HG03095 (cell line): ENCODE measurements around the gene ADAM11.

ENCODE experiments used
- ATAC-seq: cut with Tn5 transposase; IDR thresholded peaks from one replicate; pipeline ENCODE4 v1.9.1; 2021; ENCODE audit warnings: moderate library complexity; ENCODE audit not compliant: unreplicated experiment

Gene ADAM11

DNA sequence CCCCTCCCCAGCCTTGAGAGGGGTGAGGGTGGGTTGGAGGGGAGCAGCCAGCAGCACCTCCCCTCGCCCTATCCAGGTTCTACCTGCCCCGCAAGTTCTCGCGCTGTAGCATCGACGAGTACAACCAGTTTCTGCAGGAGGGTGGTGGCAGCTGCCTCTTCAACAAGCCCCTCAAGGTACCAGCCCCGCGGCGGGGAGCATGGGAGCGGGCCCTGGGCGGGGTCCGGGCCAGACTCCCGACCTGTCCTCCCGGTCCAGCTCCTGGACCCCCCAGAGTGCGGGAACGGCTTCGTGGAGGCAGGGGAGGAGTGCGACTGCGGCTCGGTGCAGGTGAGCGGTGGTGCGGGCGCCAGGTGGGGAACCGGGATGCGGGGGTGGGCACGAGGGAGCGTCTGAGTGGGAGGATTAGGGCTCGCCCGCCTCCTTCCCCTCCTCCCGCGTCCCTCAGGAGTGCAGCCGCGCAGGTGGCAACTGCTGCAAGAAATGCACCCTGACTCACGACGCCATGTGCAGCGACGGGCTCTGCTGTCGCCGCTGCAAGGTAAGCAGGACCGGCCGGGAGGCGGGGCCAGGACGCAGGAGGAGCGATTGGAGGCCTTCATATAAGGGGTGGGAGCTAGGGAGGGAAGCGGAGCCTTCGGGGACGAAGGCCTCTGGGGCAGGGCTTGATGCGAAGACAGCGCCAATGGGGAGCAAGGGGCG is 16.5 kb downstream of the ADAM11 start:
- ATAC-seq: peak; percentile 82

DNA sequence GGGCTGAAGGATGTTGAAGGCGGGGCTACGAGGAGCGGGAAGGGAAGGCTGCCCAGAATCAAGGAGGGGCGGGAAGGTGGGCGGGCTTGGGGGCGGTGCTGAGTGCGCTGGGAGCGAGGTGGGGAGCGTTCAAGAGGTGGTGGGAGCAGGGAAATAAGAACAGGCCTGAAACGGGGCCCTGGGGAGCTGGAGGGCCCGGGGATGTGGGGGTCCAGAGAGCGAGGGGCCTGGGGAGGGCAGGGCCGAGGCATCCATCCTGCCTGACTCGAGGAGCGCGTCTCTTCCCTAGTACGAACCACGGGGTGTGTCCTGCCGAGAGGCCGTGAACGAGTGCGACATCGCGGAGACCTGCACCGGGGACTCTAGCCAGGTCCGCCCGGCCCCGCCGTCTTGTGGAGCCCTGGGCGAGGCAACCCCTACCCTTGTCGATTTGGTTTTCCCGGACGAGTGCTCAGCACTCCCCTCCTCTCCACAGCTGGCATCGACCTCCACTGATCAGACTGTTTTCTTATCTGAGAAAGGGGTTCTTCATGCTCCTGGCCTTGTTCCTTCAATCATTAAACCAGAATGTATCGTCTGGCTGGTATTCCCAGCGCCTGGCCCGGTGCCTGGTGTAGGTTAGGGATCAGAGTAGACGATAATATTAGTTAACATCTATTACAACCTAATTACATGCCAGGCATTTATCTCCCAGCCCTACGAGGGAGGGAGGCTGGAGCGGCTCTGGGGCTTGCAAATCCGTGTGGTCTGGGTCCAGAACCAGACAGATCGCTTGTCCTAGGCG is 17.2 kb downstream of the ADAM11 start:
- peak; percentile 9 for ATAC-seq

DNA sequence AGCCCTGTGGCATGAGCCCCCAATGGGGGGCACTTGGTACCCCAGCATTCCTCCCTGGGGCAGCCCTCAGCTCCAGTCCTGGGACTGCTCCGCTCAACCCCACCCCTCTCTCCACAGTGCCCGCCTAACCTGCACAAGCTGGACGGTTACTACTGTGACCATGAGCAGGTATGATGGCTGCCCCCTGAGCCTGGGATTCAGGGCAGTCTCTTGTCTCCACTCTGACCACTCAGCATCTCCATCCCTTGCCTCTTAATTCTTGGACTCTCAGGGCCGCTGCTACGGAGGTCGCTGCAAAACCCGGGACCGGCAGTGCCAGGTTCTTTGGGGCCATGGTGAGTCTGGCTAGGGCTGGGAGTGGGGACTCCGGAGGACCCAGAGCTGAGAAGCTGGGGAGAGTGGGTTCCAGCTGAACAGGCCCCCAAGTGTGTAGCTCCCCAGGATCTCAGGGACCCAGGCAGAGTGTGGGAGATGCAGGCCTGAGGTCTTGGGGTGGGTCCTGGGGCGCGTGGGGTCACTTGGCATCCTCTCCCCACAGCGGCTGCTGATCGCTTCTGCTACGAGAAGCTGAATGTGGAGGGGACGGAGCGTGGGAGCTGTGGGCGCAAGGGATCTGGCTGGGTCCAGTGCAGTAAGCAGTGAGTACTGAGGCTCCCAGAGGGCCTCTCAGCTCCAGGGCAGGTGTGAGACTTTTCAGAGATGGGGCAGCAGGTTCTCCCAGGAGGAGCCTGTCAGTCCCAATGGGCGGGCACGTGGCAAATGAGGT is 18.0 kb downstream of the ADAM11 start:
- no peak for ATAC-seq

DNA sequence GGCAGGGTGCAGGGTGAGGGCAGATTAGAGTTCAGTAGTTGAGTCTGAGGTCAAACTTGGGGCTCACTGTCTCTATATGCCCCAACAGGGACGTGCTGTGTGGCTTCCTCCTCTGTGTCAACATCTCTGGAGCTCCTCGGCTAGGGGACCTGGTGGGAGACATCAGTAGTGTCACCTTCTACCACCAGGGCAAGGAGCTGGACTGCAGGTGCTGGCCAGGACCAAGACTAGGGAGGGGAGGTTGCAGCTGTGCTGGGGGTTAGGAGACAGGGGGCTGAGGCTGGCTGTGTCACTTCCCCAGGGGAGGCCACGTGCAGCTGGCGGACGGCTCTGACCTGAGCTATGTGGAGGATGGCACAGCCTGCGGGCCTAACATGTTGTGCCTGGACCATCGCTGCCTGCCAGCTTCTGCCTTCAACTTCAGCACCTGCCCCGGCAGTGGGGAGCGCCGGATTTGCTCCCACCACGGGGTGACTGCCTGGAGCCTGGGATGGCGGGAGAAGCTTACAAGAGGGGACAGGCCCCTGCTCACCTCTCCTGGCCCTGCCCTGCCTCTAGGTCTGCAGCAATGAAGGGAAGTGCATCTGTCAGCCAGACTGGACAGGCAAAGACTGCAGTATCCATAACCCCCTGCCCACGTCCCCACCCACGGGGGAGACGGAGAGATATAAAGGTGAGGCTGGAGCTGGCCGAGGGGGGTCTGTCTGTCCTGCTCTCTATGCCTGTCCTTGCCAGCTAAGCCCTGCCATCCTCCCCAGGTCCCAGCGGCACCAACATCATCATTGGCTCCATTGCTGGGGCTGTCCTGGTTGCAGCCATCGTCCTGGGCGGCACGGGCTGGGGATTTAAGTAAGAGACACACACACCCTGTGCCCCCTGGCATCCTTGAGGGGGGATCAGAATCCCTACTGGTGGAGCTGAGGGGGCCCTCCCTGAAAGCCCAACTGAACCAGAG is 18.9 kb downstream of the ADAM11 start:
- ATAC-seq: no peak

DNA sequence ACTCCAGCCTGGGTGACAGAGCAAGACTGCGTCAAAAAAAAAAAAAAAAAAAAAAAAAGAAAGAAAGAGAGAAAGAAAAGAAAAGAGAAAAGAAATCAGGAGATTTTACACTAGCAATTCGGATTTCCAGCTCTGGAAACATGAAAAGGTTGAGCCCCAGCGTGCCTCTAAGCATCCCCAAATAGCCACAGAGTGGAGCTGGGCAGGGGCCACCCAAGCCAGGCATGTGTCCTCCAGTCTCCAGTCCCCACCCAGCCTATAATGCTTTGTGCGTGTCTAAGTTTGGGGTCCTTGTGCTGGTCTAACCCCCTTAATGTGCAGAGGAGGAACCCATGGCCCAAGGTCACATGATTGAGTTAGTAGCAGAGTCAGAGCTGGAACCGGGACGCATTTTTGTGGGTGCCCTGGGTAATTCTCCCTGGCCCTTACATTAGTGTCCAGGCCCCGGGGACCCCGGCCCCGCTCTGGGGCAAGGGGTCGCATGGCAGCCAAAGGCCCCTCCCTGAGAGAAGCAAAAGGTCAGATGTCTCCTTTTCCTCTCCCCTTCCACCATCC is 19.9 kb downstream of the ADAM11 start:
- ATAC-seq: no peak

DNA sequence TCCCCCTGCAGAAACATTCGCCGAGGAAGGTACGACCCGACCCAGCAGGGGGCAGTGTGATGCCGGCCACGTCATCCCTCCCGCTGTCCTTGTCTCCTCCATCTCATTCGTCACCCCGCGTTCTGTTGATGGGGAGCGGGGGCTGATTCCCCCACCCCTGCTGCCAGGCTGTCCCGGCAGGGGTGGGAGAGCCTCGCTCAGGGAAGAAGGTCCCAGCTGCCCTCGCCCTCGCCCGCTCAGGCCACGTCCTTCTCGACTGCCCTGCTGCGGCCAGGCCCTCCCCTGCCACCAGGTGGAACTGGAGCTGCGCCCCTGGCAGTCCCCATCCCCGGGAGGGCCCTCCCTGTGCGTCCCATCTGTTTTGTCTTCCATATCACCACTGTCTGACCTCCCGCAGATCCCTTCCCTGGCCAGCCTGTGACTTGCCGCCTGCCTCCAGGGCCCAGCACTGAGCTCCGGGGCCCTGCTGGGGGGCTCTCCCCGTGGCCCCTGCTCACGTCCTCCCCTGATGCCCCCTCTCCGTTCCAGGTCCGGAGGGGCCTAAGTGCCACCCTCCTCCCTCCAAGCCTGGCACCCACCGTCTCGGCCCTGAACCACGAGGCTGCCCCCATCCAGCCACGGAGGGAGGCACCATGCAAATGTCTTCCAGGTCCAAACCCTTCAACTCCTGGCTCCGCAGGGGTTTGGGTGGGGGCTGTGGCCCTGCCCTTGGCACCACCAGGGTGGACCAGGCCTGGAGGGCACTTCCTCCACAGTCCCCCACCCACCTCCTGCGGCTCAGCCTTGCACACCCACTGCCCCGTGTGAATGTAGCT is 20.6 kb downstream of the ADAM11 start:
- ATAC-seq: no peak

DNA sequence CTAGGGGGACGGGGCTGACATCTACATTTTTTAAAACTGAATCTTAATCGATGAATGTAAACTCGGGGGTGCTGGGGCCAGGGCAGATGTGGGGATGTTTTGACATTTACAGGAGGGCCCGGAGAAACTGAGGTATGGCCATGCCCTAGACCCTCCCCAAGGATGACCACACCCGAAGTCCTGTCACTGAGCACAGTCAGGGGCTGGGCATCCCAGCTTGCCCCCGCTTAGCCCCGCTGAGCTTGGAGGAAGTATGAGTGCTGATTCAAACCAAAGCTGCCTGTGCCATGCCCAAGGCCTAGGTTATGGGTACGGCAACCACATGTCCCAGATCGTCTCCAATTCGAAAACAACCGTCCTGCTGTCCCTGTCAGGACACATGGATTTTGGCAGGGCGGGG is 21.4 kb downstream of the ADAM11 start:
- ATAC-seq: no peak

DNA sequence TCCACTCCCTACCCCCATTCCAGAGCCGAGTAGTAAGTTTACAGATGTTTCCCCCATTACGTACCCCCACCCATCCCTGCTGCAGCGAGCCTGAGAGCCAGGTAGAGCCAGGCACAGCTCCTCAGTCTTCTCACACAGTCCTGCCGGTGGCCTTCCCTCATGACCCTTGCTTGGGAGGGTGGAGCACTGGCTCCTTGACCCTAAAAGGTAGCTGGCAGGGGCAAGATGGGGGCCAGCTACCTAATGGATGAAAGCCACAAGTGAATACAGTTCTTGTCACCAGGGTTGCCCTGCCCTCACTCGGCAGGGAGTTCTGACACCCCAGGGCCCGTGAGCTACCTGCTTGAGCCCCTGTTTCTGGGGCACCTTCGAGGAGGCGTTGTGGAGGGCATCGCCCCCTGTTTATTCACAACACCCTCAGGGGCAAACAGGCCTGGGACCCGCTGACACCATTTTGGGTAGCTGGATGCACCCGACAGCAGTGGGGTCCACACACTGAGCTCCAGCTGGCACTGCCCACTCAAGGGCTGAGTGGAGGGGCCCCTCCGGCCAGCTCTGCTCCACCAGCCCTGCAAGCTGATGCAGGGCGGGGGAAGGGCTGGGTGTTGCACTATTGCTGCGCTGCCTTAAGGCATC is 22.2 kb downstream of the ADAM11 start:
- no peak for ATAC-seq

DNA sequence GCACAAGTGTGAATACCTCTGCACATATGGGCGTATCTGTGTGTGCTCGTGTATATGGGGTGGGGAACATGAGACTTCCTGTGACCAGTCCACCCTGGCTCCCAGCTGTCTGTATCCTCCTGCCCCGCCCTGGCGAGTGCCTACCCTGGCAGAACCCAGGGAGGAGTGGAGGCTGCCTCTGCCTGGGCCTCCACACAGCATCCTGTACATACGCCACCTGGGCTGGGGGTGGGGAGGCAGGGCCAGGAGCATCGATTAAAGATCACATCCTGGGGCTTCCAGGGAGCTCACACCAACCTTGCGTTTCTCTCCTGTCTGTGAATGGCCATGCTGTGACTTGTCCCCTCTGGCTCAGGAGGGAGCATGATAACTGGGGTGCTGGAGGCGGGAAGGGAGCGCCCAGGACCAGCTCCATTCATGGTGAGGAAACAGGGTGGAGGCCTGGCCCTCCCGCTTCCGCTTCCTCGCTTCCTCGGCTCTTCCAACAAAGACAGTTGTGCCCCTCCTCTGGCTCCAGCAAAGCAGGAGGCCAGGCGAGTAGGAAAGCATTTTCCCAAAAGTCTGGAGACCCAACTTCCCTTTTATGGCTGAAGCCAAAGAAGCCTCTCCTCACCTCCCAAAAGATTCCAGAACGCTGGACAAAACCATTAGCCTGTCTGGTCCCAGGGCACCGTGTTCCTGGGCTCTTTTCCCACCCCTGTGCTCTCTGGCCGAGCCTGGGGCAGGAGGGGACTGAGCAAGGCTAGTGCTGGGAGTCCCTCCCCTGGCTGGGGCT is 22.9 kb downstream of the ADAM11 start:
- no peak for ATAC-seq

DNA sequence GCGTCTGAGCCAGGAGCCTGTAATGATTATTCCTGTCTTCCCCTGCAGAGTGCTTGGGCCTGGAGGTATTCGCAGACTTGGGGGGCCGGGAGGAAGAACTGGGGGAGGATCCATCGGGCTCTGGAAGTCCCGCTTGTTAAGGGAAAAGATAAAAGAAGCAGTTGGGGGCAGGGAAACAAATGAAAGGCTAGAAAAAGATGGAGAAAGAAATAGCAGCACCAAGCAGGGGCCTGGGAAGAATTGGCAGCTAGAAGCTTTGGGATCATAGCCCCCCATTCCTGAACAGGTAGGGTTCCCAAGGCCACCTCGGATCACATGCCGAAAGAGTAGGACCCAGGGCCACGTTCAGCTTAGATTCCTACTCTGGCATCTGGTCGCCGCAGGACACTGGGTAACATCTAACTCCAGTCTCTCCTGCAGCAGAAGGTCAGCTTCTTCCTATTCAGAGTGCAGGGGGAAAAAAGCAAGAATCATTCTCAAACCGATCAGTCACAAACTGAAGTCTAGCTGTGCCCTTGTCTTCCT is 23.6 kb downstream of the ADAM11 start:
- ATAC-seq: no peak

DNA sequence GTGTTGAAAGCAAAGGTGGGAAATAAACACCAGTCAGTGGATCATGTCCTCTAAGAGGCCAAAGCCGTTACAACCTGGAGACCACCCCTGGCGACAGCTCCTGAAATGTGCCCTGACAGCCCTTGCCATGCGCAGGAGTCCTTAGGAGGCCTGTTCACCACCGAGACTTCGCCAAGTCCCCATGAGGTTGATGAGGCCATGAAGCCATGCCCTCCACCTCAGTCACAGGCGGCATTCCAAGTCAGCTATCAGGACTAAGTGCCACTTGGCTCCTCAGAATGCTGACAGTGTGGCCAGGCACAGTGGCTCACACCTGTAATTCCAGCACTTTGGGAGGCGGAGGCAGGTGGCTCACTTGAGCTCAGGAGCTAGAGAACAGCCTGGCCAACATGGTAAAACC is 27.1 kb downstream of the ADAM11 start:
- ATAC-seq: no peak

DNA sequence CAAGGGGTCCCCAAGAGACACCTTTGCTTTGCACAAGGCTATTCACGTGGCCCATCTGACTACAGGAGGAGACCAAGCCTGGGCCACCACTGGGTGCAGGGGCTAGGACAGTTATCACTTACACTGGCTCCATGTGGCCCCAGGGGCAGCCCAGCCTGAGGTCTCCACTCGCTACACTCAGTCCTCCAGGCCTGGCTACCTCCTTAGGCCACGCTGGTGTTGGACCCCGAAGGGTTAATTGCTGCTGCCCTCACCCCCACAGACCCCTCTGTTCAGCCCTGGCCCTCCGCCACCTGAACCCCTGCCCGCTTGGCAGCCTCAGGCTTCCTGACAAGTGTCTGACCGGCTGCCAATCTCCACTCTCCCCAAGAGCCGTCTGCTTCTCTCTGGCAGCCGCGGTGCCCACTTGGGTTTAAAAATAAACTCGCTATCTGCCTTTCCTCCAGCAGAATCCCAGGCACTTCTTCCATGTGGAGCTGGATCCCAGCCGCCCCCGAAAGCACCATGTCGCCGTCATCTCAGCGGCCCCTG is 27.8 kb downstream of the ADAM11 start:
- no peak for ATAC-seq

DNA sequence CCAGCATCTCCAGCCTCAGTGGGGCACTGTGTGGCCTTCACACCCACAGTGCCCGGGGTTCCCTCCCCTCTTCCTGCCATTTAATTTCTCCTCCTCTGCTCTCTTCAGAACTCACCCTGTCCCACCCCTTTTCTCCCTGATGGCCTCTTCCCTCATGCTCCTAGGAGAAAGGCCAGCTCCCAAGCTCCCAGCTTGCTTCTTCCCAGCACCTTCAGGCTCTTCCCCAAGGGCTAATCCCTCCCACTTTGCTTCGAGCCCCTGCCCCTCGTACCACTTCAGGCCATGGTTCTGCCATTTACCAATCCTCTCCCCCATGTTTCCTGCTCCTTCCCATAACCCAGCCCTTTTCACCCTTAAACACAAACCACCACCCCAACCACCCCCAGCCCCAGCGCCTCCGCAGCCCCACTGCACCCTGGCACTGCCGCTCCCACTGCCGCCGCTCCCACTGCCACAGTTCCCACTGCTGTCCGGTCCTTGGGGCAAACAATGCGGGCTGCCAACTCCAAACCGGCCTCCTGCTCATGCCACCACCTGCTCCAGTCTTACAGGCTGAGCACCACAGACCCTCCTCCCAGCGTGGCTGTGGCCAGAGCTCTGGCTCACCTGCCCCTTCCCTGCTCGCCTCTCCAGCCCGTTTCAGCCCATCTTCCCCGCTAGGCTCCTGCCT is 28.6 kb downstream of the ADAM11 start:
- no peak for ATAC-seq

DNA sequence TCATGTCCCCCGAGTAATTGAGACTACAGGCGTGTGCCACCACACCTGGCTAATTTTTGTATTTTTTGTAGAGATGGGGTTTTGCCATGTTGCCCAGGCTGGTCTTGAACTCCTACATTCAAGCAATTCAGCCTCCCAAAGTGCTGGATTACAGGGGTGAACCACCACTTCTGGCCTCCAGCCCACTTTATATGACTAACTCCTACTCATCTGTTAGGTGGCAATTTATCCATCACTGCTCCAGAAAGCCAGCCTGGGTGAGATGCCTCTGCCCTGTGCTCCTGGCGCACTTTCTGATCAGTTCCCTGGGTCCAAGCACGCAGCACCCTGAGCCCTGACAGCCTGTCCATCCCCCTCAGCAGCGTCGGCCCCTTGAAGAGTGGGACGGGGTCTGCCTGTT is 29.4 kb downstream of the ADAM11 start:
- ATAC-seq: no peak

DNA sequence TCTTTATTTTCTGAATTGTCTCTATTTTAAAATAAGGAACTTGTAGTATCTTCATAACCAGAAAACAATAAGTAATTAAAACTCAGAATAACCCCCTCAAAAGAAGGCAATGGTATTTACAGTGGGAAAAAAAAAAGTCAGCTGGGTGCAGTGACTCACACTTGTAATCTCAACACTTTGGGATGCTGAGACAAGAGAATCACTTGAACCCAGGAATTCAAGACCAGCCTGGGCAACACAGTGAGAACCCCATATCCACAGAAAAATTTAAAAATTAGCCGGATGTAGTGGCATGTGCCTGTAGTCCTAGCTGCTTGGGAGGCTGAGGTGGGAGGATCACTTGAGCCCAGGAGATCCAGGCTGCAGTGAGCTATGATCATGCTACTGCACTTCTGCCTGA is 33.5 kb downstream of the ADAM11 start:
- ATAC-seq: no peak

DNA sequence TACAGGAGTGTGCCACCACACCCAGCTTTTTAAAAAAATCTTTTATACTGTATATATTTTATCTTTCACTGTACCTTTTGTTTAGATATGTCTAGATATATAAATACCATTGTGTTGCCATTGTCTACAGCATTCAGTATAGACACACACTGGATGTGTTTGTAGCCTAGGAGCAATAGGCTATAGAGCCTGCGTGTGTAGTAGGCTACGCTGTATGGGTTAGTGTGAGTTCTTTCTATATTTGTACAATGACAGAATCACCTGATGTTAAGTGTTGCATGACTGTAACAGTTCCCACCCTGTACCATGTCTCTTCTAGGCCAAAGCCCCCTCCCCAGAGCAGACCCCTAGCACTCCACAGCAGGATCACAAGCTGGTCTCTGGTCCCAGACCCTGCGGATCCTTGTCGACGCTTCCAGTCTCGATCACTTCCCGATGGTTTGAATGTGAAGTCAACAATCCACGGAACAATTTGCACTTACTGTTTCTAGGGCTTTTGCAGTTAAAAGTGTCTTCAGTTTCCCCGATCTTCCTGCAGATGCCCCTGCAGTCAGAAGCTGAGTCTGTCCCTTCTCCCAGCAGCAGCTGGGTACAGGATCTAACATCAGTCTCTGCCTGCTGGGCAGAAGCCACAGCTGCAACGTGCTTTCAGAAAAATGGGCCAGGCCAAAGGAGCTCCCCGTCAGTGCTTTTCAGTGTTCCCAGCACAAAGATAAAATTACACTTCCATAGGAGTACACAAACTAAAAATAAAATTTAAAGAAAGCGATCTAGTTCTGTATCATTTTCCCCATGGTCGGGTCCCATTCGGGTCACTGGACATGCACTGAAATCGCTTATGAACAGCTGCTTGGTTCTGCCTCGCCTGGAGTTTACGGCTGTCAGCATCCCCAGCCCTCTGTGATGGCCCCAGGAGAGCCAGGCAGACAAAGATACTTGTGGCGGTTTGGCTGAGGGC is 35.4 kb downstream of the ADAM11 start:
- no peak for ATAC-seq
